ENCODE results near the gene NBPF4.
"Not testable (repeated sequence)": the region's sequence is repeated elsewhere in the genome, so short reads cannot be mapped to it uniquely, and the experiment has no call there.

Gene NBPF4

GRCh38 chr1:108243976-108244375 lies at the start of gene NBPF4:
TSS of gene NBPF4 (minus strand) at chr1:108244076. CDS start at chr1:108243761, 315 bp downstream.
- H3K27ac ChIP-seq; H3K27me3 ChIP-seq; H3K4me1 ChIP-seq (ENCODE audit: control insufficient read depth in 1 of 2, insufficient read depth in 1 of 2, low read depth in 1 of 2, low read length in 1 of 2); H3K4me3 ChIP-seq (ENCODE audit: low read depth in 1 of 2, low read length in 1 of 2); H3K9me3 ChIP-seq; H3K36me3 ChIP-seq: not testable (repeated sequence)

GRCh38 chr1:108282528-108283257 lies 38.8 kb upstream of the NBPF4 start:
- not testable (repeated sequence) for H3K9me3 ChIP-seq; H3K27me3 ChIP-seq; H3K27ac ChIP-seq; H3K4me1 ChIP-seq (ENCODE audit: control insufficient read depth in 1 of 2, insufficient read depth in 1 of 2, low read depth in 1 of 2, low read length in 1 of 2); H3K4me3 ChIP-seq (ENCODE audit: low read depth in 1 of 2, low read length in 1 of 2); H3K36me3 ChIP-seq

GRCh38 chr1:108272485-108273327 lies 28.8 kb upstream of the NBPF4 start:
- H3K36me3 ChIP-seq; H3K4me3 ChIP-seq (ENCODE audit: low read depth in 1 of 2, low read length in 1 of 2); H3K27ac ChIP-seq; H3K4me1 ChIP-seq (ENCODE audit: control insufficient read depth in 1 of 2, insufficient read depth in 1 of 2, low read depth in 1 of 2, low read length in 1 of 2); H3K27me3 ChIP-seq; H3K9me3 ChIP-seq: not testable (repeated sequence)

- not testable (repeated sequence) for H3K27ac ChIP-seq; H3K9me3 ChIP-seq; H3K4me3 ChIP-seq (ENCODE audit: low read depth in 1 of 2, low read length in 1 of 2); H3K36me3 ChIP-seq; H3K4me1 ChIP-seq (ENCODE audit: control insufficient read depth in 1 of 2, insufficient read depth in 1 of 2, low read depth in 1 of 2, low read length in 1 of 2); H3K27me3 ChIP-seq
Observed at GRCh38 chr1:108267097-108267496, 23.2 kb upstream of the NBPF4 start.

- not testable (repeated sequence) for H3K27ac ChIP-seq; H3K36me3 ChIP-seq; H3K27me3 ChIP-seq; H3K4me1 ChIP-seq (ENCODE audit: control insufficient read depth in 1 of 2, insufficient read depth in 1 of 2, low read depth in 1 of 2, low read length in 1 of 2); H3K9me3 ChIP-seq; H3K4me3 ChIP-seq (ENCODE audit: low read depth in 1 of 2, low read length in 1 of 2)
Observed at GRCh38 chr1:108261967-108262366, 18.1 kb upstream of the NBPF4 start.

GRCh38 chr1:108261519-108261918 lies 17.6 kb upstream of the NBPF4 start:
- not testable (repeated sequence) for H3K36me3 ChIP-seq; H3K27me3 ChIP-seq; H3K27ac ChIP-seq; H3K4me1 ChIP-seq (ENCODE audit: control insufficient read depth in 1 of 2, insufficient read depth in 1 of 2, low read depth in 1 of 2, low read length in 1 of 2); H3K9me3 ChIP-seq; H3K4me3 ChIP-seq (ENCODE audit: low read depth in 1 of 2, low read length in 1 of 2)

- H3K36me3 ChIP-seq; H3K4me1 ChIP-seq (ENCODE audit: control insufficient read depth in 1 of 2, insufficient read depth in 1 of 2, low read depth in 1 of 2, low read length in 1 of 2); H3K4me3 ChIP-seq (ENCODE audit: low read depth in 1 of 2, low read length in 1 of 2); H3K27me3 ChIP-seq; H3K9me3 ChIP-seq; H3K27ac ChIP-seq: not testable (repeated sequence)
Observed at GRCh38 chr1:108260578-108261259, 16.8 kb upstream of the NBPF4 start.

- not testable (repeated sequence) for H3K4me1 ChIP-seq (ENCODE audit: control insufficient read depth in 1 of 2, insufficient read depth in 1 of 2, low read depth in 1 of 2, low read length in 1 of 2); H3K27me3 ChIP-seq; H3K4me3 ChIP-seq (ENCODE audit: low read depth in 1 of 2, low read length in 1 of 2); H3K27ac ChIP-seq; H3K9me3 ChIP-seq; H3K36me3 ChIP-seq
Observed at GRCh38 chr1:108255426-108255825, 11.6 kb upstream of the NBPF4 start.

GRCh38 chr1:108239426-108239825 lies 4.5 kb downstream of the NBPF4 start:
- H3K4me1 ChIP-seq (ENCODE audit: control insufficient read depth in 1 of 2, insufficient read depth in 1 of 2, low read depth in 1 of 2, low read length in 1 of 2); H3K4me3 ChIP-seq (ENCODE audit: low read depth in 1 of 2, low read length in 1 of 2); H3K9me3 ChIP-seq; H3K27ac ChIP-seq; H3K27me3 ChIP-seq; H3K36me3 ChIP-seq: not testable (repeated sequence)

GRCh38 chr1:108235308-108235707 lies 8.6 kb downstream of the NBPF4 start:
- not testable (repeated sequence) for H3K27ac ChIP-seq; H3K9me3 ChIP-seq; H3K36me3 ChIP-seq; H3K27me3 ChIP-seq; H3K4me3 ChIP-seq (ENCODE audit: low read depth in 1 of 2, low read length in 1 of 2); H3K4me1 ChIP-seq (ENCODE audit: control insufficient read depth in 1 of 2, insufficient read depth in 1 of 2, low read depth in 1 of 2, low read length in 1 of 2)

- H3K4me1 ChIP-seq (ENCODE audit: control insufficient read depth in 1 of 2, insufficient read depth in 1 of 2, low read depth in 1 of 2, low read length in 1 of 2); H3K36me3 ChIP-seq; H3K27me3 ChIP-seq; H3K27ac ChIP-seq; H3K4me3 ChIP-seq (ENCODE audit: low read depth in 1 of 2, low read length in 1 of 2); H3K9me3 ChIP-seq: not testable (repeated sequence)
Observed at GRCh38 chr1:108232183-108232582, 11.7 kb downstream of the NBPF4 start.

- H3K27ac ChIP-seq; H3K4me1 ChIP-seq (ENCODE audit: control insufficient read depth in 1 of 2, insufficient read depth in 1 of 2, low read depth in 1 of 2, low read length in 1 of 2); H3K27me3 ChIP-seq; H3K36me3 ChIP-seq; H3K9me3 ChIP-seq; H3K4me3 ChIP-seq (ENCODE audit: low read depth in 1 of 2, low read length in 1 of 2): not testable (repeated sequence)
Observed at GRCh38 chr1:108229976-108230375, 13.9 kb downstream of the NBPF4 start.

GRCh38 chr1:108227772-108228171 lies 16.1 kb downstream of the NBPF4 start:
- not testable (repeated sequence) for H3K4me1 ChIP-seq (ENCODE audit: control insufficient read depth in 1 of 2, insufficient read depth in 1 of 2, low read depth in 1 of 2, low read length in 1 of 2); H3K27ac ChIP-seq; H3K27me3 ChIP-seq; H3K4me3 ChIP-seq (ENCODE audit: low read depth in 1 of 2, low read length in 1 of 2); H3K9me3 ChIP-seq; H3K36me3 ChIP-seq

- not testable (repeated sequence) for H3K27ac ChIP-seq; H3K9me3 ChIP-seq; H3K27me3 ChIP-seq; H3K4me1 ChIP-seq (ENCODE audit: control insufficient read depth in 1 of 2, insufficient read depth in 1 of 2, low read depth in 1 of 2, low read length in 1 of 2); H3K4me3 ChIP-seq (ENCODE audit: low read depth in 1 of 2, low read length in 1 of 2); H3K36me3 ChIP-seq
Observed at GRCh38 chr1:108226855-108227254, 17.0 kb downstream of the NBPF4 start.
